NCI-H2196 treated with DMSO at 0.1 percent for 48 hours (cell line): Measurements from ENCODE around the gene ARHGEF17.

ENCODE experiments used
- DNase-seq: peaks from one replicate; lab custom pipeline; 2025; ENCODE audit not compliant: unreplicated experiment; lab: John Stamatoyannopoulos, UW

Gene ARHGEF17

DNA sequence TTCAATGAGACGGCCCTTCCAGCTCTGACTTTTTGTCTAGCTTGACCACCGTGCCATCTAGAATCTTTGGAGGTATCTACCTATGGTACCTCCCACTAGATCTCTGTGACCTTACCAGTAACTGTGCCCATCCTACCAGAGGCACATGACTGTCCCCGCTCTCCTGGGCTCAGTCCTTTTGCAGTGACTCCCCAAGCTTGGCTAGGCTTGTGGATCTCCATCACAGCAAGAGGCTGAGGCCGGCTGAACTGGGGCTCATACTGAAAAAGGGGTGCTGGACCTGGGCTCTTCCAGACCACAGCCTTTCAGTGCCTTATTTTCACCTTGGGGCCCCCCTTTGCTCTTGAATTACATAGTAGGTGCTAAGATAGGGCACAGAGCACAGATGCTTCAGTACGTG, 95.5 kb downstream of the ARHGEF17 start:
- DNase-seq: no peak

DNA sequence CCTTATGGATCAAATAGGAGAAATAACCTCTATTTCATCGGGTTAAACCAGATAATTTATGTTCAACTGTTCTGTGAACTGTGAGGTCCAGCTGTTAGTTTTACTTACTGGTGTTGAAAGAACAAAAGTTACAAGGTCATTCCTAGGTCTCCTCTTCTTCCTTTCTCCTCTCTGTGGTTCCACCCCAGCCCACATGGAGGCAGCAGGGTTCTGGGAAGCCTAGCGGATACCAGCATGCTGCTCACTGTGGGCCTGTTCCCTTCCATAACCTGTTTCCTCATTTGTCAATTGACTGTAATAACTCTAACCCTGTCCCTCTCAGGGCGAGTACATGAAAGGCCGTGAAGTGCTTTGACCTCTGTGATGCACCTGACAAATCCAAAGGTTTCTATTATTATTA, 96.0 kb downstream of the ARHGEF17 start:
- no peak for DNase-seq

DNA sequence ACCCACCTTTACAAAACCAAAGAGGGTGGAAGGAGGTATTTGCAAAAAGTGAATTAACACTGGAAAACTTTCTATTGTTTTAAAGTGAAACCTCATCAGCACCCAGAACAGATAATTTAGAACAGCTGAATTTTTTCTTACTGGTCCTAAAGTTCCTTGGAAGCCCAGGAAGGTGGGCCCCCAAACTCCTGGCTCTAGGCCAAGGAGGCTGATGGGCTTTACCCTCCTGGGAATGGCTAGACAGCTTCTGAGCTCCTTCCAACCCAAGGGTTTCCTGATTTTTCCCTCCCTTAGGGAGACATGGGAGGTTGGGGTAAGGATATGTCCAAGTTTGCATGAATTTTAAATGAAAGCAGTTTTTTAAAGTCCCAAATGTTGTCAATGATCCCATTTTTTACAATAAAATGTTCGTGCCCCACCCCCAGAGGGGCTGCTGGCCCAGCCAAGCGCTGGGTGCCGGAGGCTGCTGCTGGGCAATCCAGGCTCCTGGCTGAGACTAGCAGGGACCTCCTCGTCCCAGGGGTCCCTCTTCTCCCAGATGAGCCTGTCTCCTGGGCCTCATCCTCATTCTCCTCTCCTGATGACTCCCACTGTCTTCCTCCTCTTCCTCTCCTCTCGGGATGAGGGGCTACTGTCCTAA, 96.5 kb downstream of the ARHGEF17 start:
- no peak for DNase-seq

DNA sequence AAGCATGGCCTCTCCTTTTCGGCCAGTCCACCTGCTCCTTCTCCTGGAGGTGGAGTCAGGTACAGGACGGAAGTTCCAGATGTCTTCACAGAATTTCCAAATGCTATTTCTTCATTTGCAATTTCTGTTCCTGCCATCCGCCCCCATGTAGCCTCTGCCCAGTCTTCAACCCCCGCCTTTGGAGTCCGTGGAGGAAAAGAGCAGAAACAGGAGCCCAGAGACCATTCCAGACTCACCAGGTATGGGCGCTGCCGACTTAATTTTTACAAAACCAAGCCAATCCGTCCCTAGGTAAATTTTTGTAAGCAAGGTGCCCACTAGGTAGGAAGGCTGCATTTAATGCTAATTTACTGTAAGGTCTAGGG, 97.1 kb downstream of the ARHGEF17 start:
- no peak for DNase-seq

DNA sequence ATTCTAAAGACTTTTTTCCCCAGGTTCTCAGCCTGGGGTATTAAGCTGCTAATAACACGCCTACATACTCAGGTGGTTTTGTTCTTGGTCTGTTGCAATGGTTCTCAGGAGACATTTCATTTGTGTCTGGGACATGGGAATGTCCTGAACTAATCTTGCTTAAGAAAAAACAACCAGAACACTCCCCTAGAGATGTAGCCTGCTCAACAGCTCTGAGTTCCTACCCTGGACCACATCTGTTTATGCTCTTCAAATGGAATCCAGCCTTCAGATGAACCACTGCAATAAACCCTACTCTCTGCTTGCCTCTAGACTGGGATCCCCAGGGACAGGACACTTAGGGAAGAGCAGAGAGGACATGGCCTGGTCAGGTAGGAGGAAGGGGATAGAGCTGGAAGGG, 98.1 kb downstream of the ARHGEF17 start:
- no peak for DNase-seq

DNA sequence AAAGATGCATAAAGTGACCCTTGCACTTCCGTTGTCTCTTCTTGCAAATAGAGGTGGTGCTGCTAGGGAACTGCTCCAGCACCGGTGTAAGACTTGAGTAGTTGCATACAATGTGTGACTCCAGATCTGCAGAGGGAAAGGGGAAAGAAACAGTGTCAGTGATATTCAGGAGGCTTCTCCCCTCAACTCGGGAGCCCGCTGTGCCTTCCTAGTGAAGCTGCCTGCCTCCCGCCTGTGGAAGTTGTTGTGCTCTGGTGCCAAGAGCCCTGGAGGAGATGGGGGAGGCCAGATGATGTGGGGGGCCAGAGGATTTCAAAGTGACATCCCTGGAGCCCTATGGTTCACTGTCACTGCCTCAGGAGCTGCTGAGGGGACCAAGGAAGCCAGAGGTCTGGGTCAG, 98.5 kb downstream of the ARHGEF17 start:
- DNase-seq: no peak

DNA sequence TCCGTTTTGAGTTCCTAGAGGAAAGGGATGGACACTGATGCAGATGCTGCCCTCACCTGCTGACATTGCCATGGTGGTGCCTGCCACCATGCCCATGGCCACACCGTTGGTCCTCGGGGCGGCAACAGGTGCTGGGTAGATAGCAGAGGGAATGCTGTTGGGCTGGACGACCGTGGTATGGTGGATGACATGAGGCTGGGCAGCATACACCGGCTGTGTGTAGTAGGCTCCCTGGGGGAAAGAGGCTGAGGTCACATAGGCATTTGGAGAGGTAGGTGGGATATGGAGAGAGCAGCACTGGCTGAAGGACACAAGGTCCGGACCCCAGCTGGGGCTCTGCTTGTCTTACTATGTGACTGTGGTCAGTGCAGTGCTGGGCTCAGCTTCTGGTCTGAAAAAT, 101.4 kb downstream of the ARHGEF17 start:
- no peak for DNase-seq

DNA sequence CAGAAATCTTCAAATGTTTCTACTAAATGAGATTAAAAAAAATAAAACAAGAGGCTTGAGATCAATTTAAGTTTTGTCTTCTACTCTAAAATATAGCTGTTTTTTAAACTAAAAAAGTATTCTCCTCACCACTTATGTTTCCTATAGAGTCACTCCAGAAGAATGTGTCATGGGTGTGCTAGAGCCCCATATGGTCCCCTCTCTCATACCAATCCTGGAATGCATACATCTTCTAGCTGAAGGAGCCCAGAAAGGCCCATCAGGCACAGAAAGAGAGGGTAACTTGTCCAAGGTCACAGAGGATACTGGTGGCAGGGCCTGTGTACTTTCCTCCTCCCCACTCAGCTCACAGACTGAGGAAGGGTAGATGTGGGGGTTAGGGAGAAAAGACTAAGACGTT, 102.6 kb downstream of the ARHGEF17 start:
- no peak for DNase-seq

DNA sequence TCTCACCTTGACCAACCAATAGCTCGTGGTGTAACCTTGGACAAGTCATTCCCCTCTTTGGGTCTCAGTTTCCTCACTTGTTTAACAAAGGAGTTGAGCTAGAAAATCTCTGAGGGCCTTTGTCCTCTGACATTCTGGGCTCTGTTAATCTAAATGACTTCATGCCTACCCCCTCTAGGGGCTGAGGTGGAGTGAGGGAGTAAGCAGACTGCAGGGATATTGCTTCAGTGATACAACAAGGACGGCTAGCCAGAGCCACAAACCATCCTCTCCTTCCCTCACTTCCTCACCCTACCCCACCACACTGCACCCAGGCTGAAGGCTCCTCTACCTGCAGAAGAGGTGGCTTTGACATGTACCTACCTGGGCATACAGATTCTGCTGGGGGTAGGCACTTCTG, 103.0 kb downstream of the ARHGEF17 start:
- no peak for DNase-seq

DNA sequence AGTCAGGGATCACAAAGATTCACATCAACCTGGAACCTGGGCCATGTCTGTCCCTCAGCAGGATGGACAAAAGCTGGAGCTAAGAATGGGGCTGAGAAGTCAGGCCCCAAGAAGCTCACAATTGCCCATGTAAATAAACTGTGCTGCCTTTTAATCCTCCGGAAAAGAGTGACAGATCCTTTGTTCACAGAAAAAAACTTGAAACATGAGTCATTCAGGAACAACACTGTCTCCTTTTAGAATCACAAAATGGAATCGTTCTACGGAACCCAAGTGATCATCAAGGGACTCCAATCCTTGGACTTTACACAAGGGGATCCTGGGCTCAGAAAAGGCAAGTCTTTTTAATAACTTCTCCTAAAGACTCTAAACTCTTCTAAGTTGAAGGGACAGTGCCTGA, 104.2 kb downstream of the ARHGEF17 start:
- DNase-seq: no peak

DNA sequence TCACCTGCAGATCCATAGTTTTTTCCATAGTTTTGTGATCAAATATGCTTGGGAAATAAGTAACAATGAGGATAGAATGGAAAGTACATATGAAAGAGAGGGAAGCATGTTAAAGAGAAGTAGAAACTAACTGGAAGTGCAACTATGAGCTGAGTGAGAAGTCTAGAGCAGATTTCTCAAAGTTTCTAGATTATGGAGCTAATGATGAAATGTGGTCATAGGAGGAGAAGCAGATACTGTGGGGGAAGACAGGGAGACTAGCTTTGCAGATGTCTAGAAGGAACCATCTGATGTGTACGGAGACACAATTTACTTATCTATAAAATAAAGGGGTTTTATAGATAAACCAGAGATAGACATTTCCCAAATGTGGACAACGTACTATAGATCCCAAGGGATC, 105.2 kb downstream of the ARHGEF17 start:
- no peak for DNase-seq

DNA sequence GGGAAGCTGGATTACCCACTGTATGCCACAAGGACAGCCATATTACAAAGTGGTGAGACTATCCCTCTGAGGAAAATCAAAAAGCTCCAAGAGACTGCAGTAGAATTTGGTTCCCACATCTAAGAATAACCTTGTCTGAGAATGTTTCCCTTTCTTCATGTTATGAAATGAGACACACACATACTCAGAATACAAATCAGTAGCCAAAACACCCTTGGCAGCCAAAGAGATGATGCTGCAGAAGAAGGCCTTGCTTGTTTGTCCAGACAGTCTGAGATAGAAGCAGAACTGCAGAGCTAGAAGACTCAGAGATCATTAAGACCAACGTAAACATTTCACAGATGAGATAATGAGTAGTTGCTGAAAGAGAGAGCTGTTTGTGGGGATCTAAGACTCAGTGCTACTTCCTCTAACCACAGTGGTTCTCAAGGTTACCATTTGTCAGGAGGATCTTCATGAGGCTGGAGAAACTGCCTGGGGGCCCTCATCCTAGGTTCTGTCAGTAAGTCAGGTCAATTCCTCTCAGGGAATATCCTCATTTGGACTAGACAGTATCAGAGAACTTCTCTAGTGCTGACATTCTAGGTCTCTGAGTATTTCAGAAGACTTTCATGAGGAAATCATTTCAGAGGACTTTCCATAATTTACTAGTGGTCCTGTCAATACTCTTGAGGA, 107.0 kb downstream of the ARHGEF17 start:
- no peak for DNase-seq

DNA sequence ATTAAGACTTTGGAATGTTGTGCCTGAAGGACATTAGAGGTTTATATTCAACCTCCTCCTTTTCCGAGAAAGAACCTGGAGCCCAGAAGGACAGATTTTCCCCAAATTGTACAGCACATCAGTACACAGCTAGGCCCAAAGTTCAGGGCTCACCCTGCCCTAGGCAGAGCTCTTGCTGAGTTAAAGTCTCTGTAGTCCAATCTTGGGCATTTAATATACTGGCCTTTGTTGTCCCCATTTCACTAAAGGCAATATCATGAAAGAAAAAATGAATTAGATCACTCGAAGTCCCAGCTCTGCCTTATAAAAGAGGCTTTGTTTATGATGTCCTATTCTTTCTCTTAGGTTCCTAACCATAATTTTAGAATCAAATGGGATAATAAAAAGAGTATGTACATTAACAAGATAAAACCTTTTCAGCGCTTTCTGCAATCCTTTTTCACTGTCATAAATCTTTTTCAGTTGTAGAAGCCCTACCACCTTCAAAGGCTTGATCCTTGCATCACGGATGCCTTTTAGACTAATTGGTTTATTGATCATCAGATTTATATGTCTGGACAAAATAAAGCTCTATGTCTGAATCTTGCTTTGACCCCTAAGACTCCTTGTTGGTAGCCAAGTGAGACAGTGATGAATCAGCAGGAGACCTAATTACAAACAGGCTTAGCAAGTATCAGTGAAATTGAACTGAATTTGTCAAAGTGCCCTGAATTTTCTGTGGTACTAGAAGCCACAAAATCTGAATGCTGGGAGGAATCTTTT, 108.0 kb downstream of the ARHGEF17 start:
- DNase-seq: no peak

DNA sequence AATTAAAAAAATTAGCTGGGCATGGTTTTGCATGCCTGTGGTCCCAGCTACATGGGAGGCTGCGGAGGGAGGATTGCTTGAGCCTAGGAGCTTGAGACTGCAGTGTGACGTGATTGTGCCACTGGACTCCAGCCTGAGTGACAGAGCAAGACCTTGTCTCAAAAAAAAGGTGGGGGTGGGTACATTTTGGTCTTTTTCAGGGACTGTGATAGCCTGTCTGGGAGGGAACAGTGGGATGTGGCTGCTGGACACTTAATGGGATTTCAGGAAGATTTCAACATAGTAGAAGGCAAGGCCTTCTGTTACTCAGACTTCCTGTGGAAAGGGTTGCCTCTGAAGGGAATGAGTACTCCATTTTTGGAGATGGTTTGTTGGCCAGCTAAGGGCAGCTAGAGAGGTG, 108.7 kb downstream of the ARHGEF17 start:
- no peak for DNase-seq
